ENCODE data around the gene STARD3.

The STARD3 gene

GRCh38 chr17:39606434-39607056 lies 30.4 kb upstream of the STARD3 start:
- H3K4me1 ChIP-seq (ENCODE audit: control insufficient read depth in 1 of 2, insufficient read depth in 2 of 2, low read length in 2 of 2): peaks cover 0 to 36% of the 10 kb centered on the region in 2 donors

GRCh38 chr17:39607057-39607850 lies 29.7 kb upstream of the STARD3 start:
- H3K4me1 ChIP-seq (ENCODE audit: control insufficient read depth in 1 of 2, insufficient read depth in 2 of 2, low read length in 2 of 2): peaks cover 0 to 36% of the 10 kb centered on the region in 2 donors
- no peaks in the 10 kb centered on the region for H3K9me3 ChIP-seq (ENCODE audit: control insufficient read depth in 1 of 2, low read length in 2 of 2)
- no peak overlapping the region for H3K27ac ChIP-seq (ENCODE audit: low read length)
- H3K27me3 ChIP-seq (ENCODE audit: low read depth, low read length): peaks cover 54% of the 10 kb centered on the region
- H3K36me3 ChIP-seq (ENCODE audit: control insufficient read depth in 1 of 2, insufficient read depth in 2 of 2, low read length in 2 of 2): no peaks in the 10 kb centered on the region
- H3K4me3 ChIP-seq (ENCODE audit: low read depth in 1 of 2, low read length in 2 of 2): peak overlapping the region in 1 of 2 donors; percentile 45

More at GRCh38 chr17:39606434-39607056, 30.4 kb upstream of the STARD3 start:
- no peak overlapping the region for H3K27ac ChIP-seq (ENCODE audit: low read length)
- peaks cover 58% of the 10 kb centered on the region for H3K27me3 ChIP-seq (ENCODE audit: low read depth, low read length)
- H3K4me3 ChIP-seq (ENCODE audit: low read depth in 1 of 2, low read length in 2 of 2): peak overlapping the region in 1 of 2 donors; percentile 45
- no peaks in the 10 kb centered on the region for H3K36me3 ChIP-seq (ENCODE audit: control insufficient read depth in 1 of 2, insufficient read depth in 2 of 2, low read length in 2 of 2)
- no peaks in the 10 kb centered on the region for H3K9me3 ChIP-seq (ENCODE audit: control insufficient read depth in 1 of 2, low read length in 2 of 2)

GRCh38 chr17:39607851-39608130 lies 29.2 kb upstream of the STARD3 start, which contains the start of gene NEUROD2:
Gene NEUROD2 (minus strand): TSS chr17:39607920. CDS start chr17:39606599, 1,321 bp downstream.
- Histone ChIP-seq H3K27ac (ENCODE audit: low read length) (no peak within 1 kb of the TSS), H3K4me1 (ENCODE audit: control insufficient read depth in 1 of 2, insufficient read depth in 2 of 2, low read length in 2 of 2) (peaks cover 0 to 36% of the 10 kb centered on the region in 2 donors), H3K9me3 (ENCODE audit: control insufficient read depth in 1 of 2, low read length in 2 of 2) (no peaks in the 10 kb centered on the region), H3K4me3 (ENCODE audit: low read depth in 1 of 2, low read length in 2 of 2) (peak within 1 kb of the TSS in 1 of 2 donors; percentile 45), H3K36me3 (ENCODE audit: control insufficient read depth in 1 of 2, insufficient read depth in 2 of 2, low read length in 2 of 2) (no peaks in the 10 kb centered on the region), H3K27me3 (ENCODE audit: low read depth, low read length) (peaks cover 49% of the 10 kb centered on the region)

GRCh38 chr17:39608142-39608981 lies 28.6 kb upstream of the STARD3 start:
- Histone ChIP-seq H3K27me3 (ENCODE audit: low read depth, low read length) (peaks cover 44% of the 10 kb centered on the region), H3K27ac (ENCODE audit: low read length) (no peak overlapping the region), H3K36me3 (ENCODE audit: control insufficient read depth in 1 of 2, insufficient read depth in 2 of 2, low read length in 2 of 2) (no peaks in the 10 kb centered on the region), H3K9me3 (ENCODE audit: control insufficient read depth in 1 of 2, low read length in 2 of 2) (no peaks in the 10 kb centered on the region), H3K4me1 (ENCODE audit: control insufficient read depth in 1 of 2, insufficient read depth in 2 of 2, low read length in 2 of 2) (peaks cover 0 to 36% of the 10 kb centered on the region in 2 donors), H3K4me3 (ENCODE audit: low read depth in 1 of 2, low read length in 2 of 2) (no peak overlapping the region)

GRCh38 chr17:39609416-39610025 lies 27.4 kb upstream of the STARD3 start:
- Histone ChIP-seq H3K36me3 (ENCODE audit: control insufficient read depth in 1 of 2, insufficient read depth in 2 of 2, low read length in 2 of 2) (no peaks in the 10 kb centered on the region), H3K27ac (ENCODE audit: low read length) (no peak overlapping the region), H3K9me3 (ENCODE audit: control insufficient read depth in 1 of 2, low read length in 2 of 2) (no peaks in the 10 kb centered on the region), H3K4me1 (ENCODE audit: control insufficient read depth in 1 of 2, insufficient read depth in 2 of 2, low read length in 2 of 2) (peaks cover 0 to 29% of the 10 kb centered on the region in 2 donors), H3K27me3 (ENCODE audit: low read depth, low read length) (peaks cover 34% of the 10 kb centered on the region), H3K4me3 (ENCODE audit: low read depth in 1 of 2, low read length in 2 of 2) (no peak overlapping the region)

GRCh38 chr17:39611401-39612112 lies 25.4 kb upstream of the STARD3 start:
- no peak overlapping the region for H3K27ac ChIP-seq (ENCODE audit: low read length)
- H3K4me1 ChIP-seq (ENCODE audit: control insufficient read depth in 1 of 2, insufficient read depth in 2 of 2, low read length in 2 of 2): peaks cover 0 to 9% of the 10 kb centered on the region in 2 donors
- no peaks in the 10 kb centered on the region for H3K36me3 ChIP-seq (ENCODE audit: control insufficient read depth in 1 of 2, insufficient read depth in 2 of 2, low read length in 2 of 2)
- H3K27me3 ChIP-seq (ENCODE audit: low read depth, low read length): peaks cover 17% of the 10 kb centered on the region
- H3K9me3 ChIP-seq (ENCODE audit: control insufficient read depth in 1 of 2, low read length in 2 of 2): no peaks in the 10 kb centered on the region
- no peak overlapping the region for H3K4me3 ChIP-seq (ENCODE audit: low read depth in 1 of 2, low read length in 2 of 2)

- no peak overlapping the region for H3K27ac ChIP-seq (ENCODE audit: low read length)
- no peak overlapping the region for H3K4me3 ChIP-seq (ENCODE audit: low read depth in 1 of 2, low read length in 2 of 2)
- H3K9me3 ChIP-seq (ENCODE audit: control insufficient read depth in 1 of 2, low read length in 2 of 2): no peaks in the 10 kb centered on the region
- no peaks in the 10 kb centered on the region for H3K36me3 ChIP-seq (ENCODE audit: control insufficient read depth in 1 of 2, insufficient read depth in 2 of 2, low read length in 2 of 2)
- peaks cover 17% of the 10 kb centered on the region for H3K27me3 ChIP-seq (ENCODE audit: low read depth, low read length)
- H3K4me1 ChIP-seq (ENCODE audit: control insufficient read depth in 1 of 2, insufficient read depth in 2 of 2, low read length in 2 of 2): peaks cover 0 to 3% of the 10 kb centered on the region in 2 donors
These were observed 24.6 kb upstream of the STARD3 start for GRCh38 chr17:39612291-39612894.

- peaks cover 17% of the 10 kb centered on the region for H3K27me3 ChIP-seq (ENCODE audit: low read depth, low read length)
- no peak overlapping the region for H3K27ac ChIP-seq (ENCODE audit: low read length)
- no peak overlapping the region for H3K4me3 ChIP-seq (ENCODE audit: low read depth in 1 of 2, low read length in 2 of 2)
- H3K4me1 ChIP-seq (ENCODE audit: control insufficient read depth in 1 of 2, insufficient read depth in 2 of 2, low read length in 2 of 2): peaks cover 0 to 4% of the 10 kb centered on the region in 2 donors
- H3K9me3 ChIP-seq (ENCODE audit: control insufficient read depth in 1 of 2, low read length in 2 of 2): no peaks in the 10 kb centered on the region
- no peaks in the 10 kb centered on the region for H3K36me3 ChIP-seq (ENCODE audit: control insufficient read depth in 1 of 2, insufficient read depth in 2 of 2, low read length in 2 of 2)
These were observed 23.9 kb upstream of the STARD3 start for GRCh38 chr17:39612935-39613464.

- Histone ChIP-seq H3K27ac (ENCODE audit: low read length) (no peak overlapping the region), H3K9me3 (ENCODE audit: control insufficient read depth in 1 of 2, low read length in 2 of 2) (no peaks in the 10 kb centered on the region), H3K36me3 (ENCODE audit: control insufficient read depth in 1 of 2, insufficient read depth in 2 of 2, low read length in 2 of 2) (no peaks in the 10 kb centered on the region), H3K4me1 (ENCODE audit: control insufficient read depth in 1 of 2, insufficient read depth in 2 of 2, low read length in 2 of 2) (peaks cover 0 to 11% of the 10 kb centered on the region in 2 donors), H3K27me3 (ENCODE audit: low read depth, low read length) (peaks cover 4% of the 10 kb centered on the region), H3K4me3 (ENCODE audit: low read depth in 1 of 2, low read length in 2 of 2) (no peak overlapping the region)
These were observed 22.3 kb upstream of the STARD3 start for GRCh38 chr17:39614545-39615157.

- Histone ChIP-seq H3K4me3 (ENCODE audit: low read depth in 1 of 2, low read length in 2 of 2) (no peak overlapping the region), H3K27me3 (ENCODE audit: low read depth, low read length) (peaks cover 4% of the 10 kb centered on the region), H3K9me3 (ENCODE audit: control insufficient read depth in 1 of 2, low read length in 2 of 2) (no peaks in the 10 kb centered on the region), H3K27ac (ENCODE audit: low read length) (no peak overlapping the region), H3K36me3 (ENCODE audit: control insufficient read depth in 1 of 2, insufficient read depth in 2 of 2, low read length in 2 of 2) (no peaks in the 10 kb centered on the region), H3K4me1 (ENCODE audit: control insufficient read depth in 1 of 2, insufficient read depth in 2 of 2, low read length in 2 of 2) (peaks cover 0 to 11% of the 10 kb centered on the region in 2 donors)
These were observed 21.5 kb upstream of the STARD3 start for GRCh38 chr17:39615434-39615833.

Data from muscle layer of duodenum (tissue), 2 donors.